H1 (cell line): ENCODE measurements around the gene ME3. TPM values are rescaled to one million over a fixed set of nuclear protein-coding genes. Genes with fewer than 3 reads are reported as not detected.

Experiments used
- CBX8 ChIP-seq: fragments of 300-800, 300-1000 bp; sonication (generic); IDR thresholded peaks from 2 replicates; pipeline ENCODE4 v1.7.1; 2016; ENCODE audit warnings: low read depth, low read length, borderline replicate concordance
- CHD7 ChIP-seq: fragments of 300-600 bp; sonication (generic); IDR thresholded peaks from 2 replicates; pipeline ENCODE4 v1.7.1; 2012; ENCODE audit warnings: low read length, moderate library complexity, mild to moderate bottlenecking, inconsistent platforms; ENCODE audit not compliant: insufficient replicate concordance
- KDM4A ChIP-seq: IDR thresholded peaks from one replicate; pipeline ENCODE4 v1.7.1; 2012; ENCODE audit warnings: low read depth, mild to moderate bottlenecking, moderate library complexity, low read length, inconsistent platforms; ENCODE audit not compliant: severe bottlenecking
- MAX ChIP-seq: IDR thresholded peaks from 2 replicates; pipeline ENCODE4 v1.6.1; 2012; ENCODE audit warnings: inconsistent platforms
- NRF1 ChIP-seq: IDR thresholded peaks from 2 replicates; pipeline ENCODE4 v1.6.1; 2011; ENCODE audit warnings: mild to moderate bottlenecking, low read depth, low read length, improper control_type of control experiment
- POU5F1 ChIP-seq: IDR thresholded peaks from 2 replicates; pipeline ENCODE4 v1.6.1; 2011; ENCODE audit warnings: low read depth, mild to moderate bottlenecking, low read length, moderate library complexity
- RAD21 ChIP-seq, 2 experiments: IDR thresholded peaks in 1 of 2; conservative IDR thresholded peaks in 1 of 2; 2 replicates each; pipeline ENCODE4 v1.6.1; 2011; ENCODE audit warnings: low read depth in 2 of 2, low read length in 2 of 2, improper control_type of control experiment in 1 of 2, inconsistent platforms in 1 of 2, mild to moderate bottlenecking in 1 of 2, moderate library complexity in 1 of 2
- TAF7 ChIP-seq: optimal IDR thresholded peaks from 2 replicates; pipeline ENCODE3; 2011; ENCODE audit warnings: low read depth, mild to moderate bottlenecking, inconsistent platforms, low read length, moderate library complexity, borderline replicate concordance
- TEAD4 ChIP-seq: IDR thresholded peaks from 2 replicates; pipeline ENCODE4 v1.6.1; 2012; ENCODE audit warnings: low read depth, low read length, inconsistent platforms, mixed read lengths
- polyA plus RNA-seq, 7 experiments: library from polyadenylated mRNA; depleted of rRNA in 3 of 7; stranded (reverse) in 5 of 7; unstranded in 2 of 7; fragments of >200 nt in 5 of 7; fragments of 200-250 nt in 2 of 7; gene quantifications; 1 replicate in 5 of 7; 2 replicates in 1 of 7; 4 replicates in 1 of 7; pipeline versions ENCODE4 v1.2.1 to v1.2.3, GENCODE V29; 2011 to 2013; ENCODE audit warnings: missing spikeins in 2 of 7, mixed read lengths in 2 of 7
- total RNA-seq: library from RNA; stranded (reverse); fragmentation: NEBNext Ultra II Directional; extraction: Animal tissue kit (Norgen Biotek cat#: 25700); gene quantifications from 2 replicates; pipeline ENCODE4 v1.2.1, GENCODE V29; 2021

The ME3 gene
- total and polyA plus RNA-seq, 2 of the 8 experiments (the other 6 are each of a cell fraction or from before 2014, with no cell fraction given), result 1.5 to 2.8 TPM

- no peak for TF ChIP-seq CHD7
- TF ChIP-seq POU5F1, result no peak
- TF ChIP-seq KDM4A, result no peak
- no peak for TF ChIP-seq MAX
- TF ChIP-seq CBX8, result no peak
- no peak for TF ChIP-seq TEAD4
- no peak for TF ChIP-seq TAF7
- no peak for TF ChIP-seq RAD21 (IDR thresholded peaks at IDR 0.05 in 1 of 2, conservative IDR thresholded peaks at IDR 0.05 in 1 of 2; ENCODE audit: low read depth in 2 of 2, low read length in 2 of 2)
- TF ChIP-seq NRF1, result no peak
Observed at GRCh38 chr11:86688398-86689179, 16.2 kb upstream of the ME3 start (continued).
